H9 (cell line): Measurements from ENCODE around the gene GCNA. TPM values are rescaled to one million over a fixed set of nuclear protein-coding genes. Genes with fewer than 3 reads are reported as not detected.
A peak's percentile ranks its signal among the peaks of the same experiment; 100 is the strongest.

Experiments used
- DNase-seq: peaks from one replicate; pipeline ENCODE4 v3.0.0-alpha.2; 2017
- H2AFZ ChIP-seq: one replicate; pipeline ENCODE4 v1.6.1; 2013; ENCODE audit warnings: mild to moderate bottlenecking, low read length, control low read depth, moderate library complexity
- H2AK5ac ChIP-seq: 2 replicates; pipeline ENCODE4 v1.6.1; 2013; ENCODE audit warnings: low read length, control low read depth, mixed read lengths; ENCODE audit not compliant: insufficient read length
- H2BK120ac ChIP-seq: one replicate; pipeline ENCODE4 v1.6.1; 2013; ENCODE audit warnings: low read depth, mild to moderate bottlenecking, low read length, control low read depth, inconsistent platforms; ENCODE audit not compliant: poor library complexity, severe bottlenecking
- H2BK12ac ChIP-seq: 2 replicates; pipeline ENCODE4 v1.6.1; 2013; ENCODE audit warnings: low read length, control low read depth, mixed read lengths, low read depth; ENCODE audit not compliant: insufficient read length
- H2BK15ac ChIP-seq: 2 replicates; pipeline ENCODE4 v1.6.1; 2013; ENCODE audit warnings: low read depth, low read length, control low read depth
- H2BK20ac ChIP-seq: one replicate; pipeline ENCODE4 v1.6.1; 2013; ENCODE audit warnings: low read depth, mild to moderate bottlenecking, low read length, control low read depth, inconsistent platforms; ENCODE audit not compliant: poor library complexity, severe bottlenecking
- H2BK5ac ChIP-seq: 2 replicates; pipeline ENCODE4 v1.6.1; 2013; ENCODE audit warnings: low read length, control low read depth, mixed read lengths; ENCODE audit not compliant: insufficient read length
- H3K14ac ChIP-seq: 2 replicates; pipeline ENCODE4 v1.6.1; 2013; ENCODE audit warnings: low read length, control low read depth; ENCODE audit not compliant: insufficient read depth
- H3K18ac ChIP-seq: 2 replicates; pipeline ENCODE4 v1.6.1; 2013; ENCODE audit warnings: low read depth, mild to moderate bottlenecking, mixed read lengths, low read length, control low read depth; ENCODE audit not compliant: insufficient read length
- H3K23ac ChIP-seq: 2 replicates; pipeline ENCODE4 v1.6.1; 2013; ENCODE audit warnings: low read length, control low read depth, mixed read lengths, low read depth; ENCODE audit not compliant: insufficient read length
- H3K23me2 ChIP-seq: 2 replicates; pipeline ENCODE4 v1.6.1; 2013; ENCODE audit warnings: low read depth, mild to moderate bottlenecking, mixed read lengths, low read length, control low read depth; ENCODE audit not compliant: insufficient read length, poor library complexity, severe bottlenecking
- H3K27ac ChIP-seq: 2 replicates; pipeline ENCODE4 v1.5.1; 2013; ENCODE audit warnings: low read length, control low read depth, mixed read lengths, low read depth; ENCODE audit not compliant: insufficient read length
- H3K27me3 ChIP-seq: 2 replicates; pipeline ENCODE4 v1.6.1; 2013; ENCODE audit warnings: low read length, control low read depth, inconsistent platforms; ENCODE audit not compliant: insufficient read depth
- H3K4ac ChIP-seq: 2 replicates; pipeline ENCODE4 v1.6.1; 2013; ENCODE audit warnings: low read depth, mild to moderate bottlenecking, control low read depth, inconsistent platforms, low read length, moderate library complexity
- H3K4me1 ChIP-seq: 2 replicates; pipeline ENCODE4 v1.6.1; 2013; ENCODE audit warnings: low read length, control low read depth, inconsistent platforms; ENCODE audit not compliant: insufficient read depth
- H3K4me2 ChIP-seq: 2 replicates; pipeline ENCODE4 v1.6.1; 2013; ENCODE audit warnings: low read length, control low read depth, mixed read lengths; ENCODE audit not compliant: insufficient read length, insufficient read depth
- H3K56ac ChIP-seq: 2 replicates; pipeline ENCODE4 v1.6.1; 2013; ENCODE audit warnings: low read depth, mild to moderate bottlenecking, mixed read lengths, low read length, control low read depth; ENCODE audit not compliant: insufficient read length
- H3K79me1 ChIP-seq: 2 replicates; pipeline ENCODE4 v1.6.1; 2013; ENCODE audit warnings: low read depth, mild to moderate bottlenecking, moderate library complexity, low read length, control low read depth, inconsistent platforms; ENCODE audit not compliant: insufficient read depth, poor library complexity, severe bottlenecking
- H3K79me2 ChIP-seq: 2 replicates; pipeline ENCODE4 v1.6.1; 2013; ENCODE audit warnings: low read length, control low read depth, inconsistent platforms; ENCODE audit not compliant: insufficient read depth
- H3K9ac ChIP-seq: 2 replicates; pipeline ENCODE4 v1.6.1; 2013; ENCODE audit warnings: low read length, control low read depth, mixed read lengths; ENCODE audit not compliant: insufficient read length; ENCODE audit errors: extremely low read depth
- H3K9me3 ChIP-seq: one replicate; pipeline ENCODE4 v1.6.1; 2013; ENCODE audit warnings: low read depth, low read length, inconsistent platforms; ENCODE audit not compliant: control insufficient read depth
- H3T11ph ChIP-seq: one replicate; pipeline ENCODE4 v1.6.1; 2013; ENCODE audit warnings: mild to moderate bottlenecking, low read length, control low read depth, inconsistent platforms
- H4K20me1 ChIP-seq: one replicate; pipeline ENCODE4 v1.6.1; 2013; ENCODE audit not compliant: control insufficient read depth, insufficient read length, insufficient read depth
- H4K5ac ChIP-seq: 2 replicates; pipeline ENCODE4 v1.6.1; 2013; ENCODE audit warnings: low read depth, mild to moderate bottlenecking, mixed read lengths, low read length, control low read depth; ENCODE audit not compliant: insufficient read length
- H4K8ac ChIP-seq: replicated peaks from 2 replicates; pipeline ENCODE4 v1.6.1; 2013; ENCODE audit warnings: low read length, control low read depth, mixed read lengths, low read depth; ENCODE audit not compliant: insufficient read length
- H4K91ac ChIP-seq: 2 replicates; pipeline ENCODE4 v1.6.1; 2013; ENCODE audit warnings: low read depth, mild to moderate bottlenecking, moderate library complexity, mixed read lengths, low read length, control low read depth; ENCODE audit not compliant: insufficient read length
- H3K27ac Mint-ChIP-seq, 3 experiments: 2 replicates in 2 of 3; 3 replicates in 1 of 3; pipeline ENCODE4 v1.8.0; 2020 to 2021; ENCODE audit warnings: mixed read lengths in 3 of 3, mild to moderate bottlenecking in 1 of 3, moderate library complexity in 1 of 3
- H3K27me3 Mint-ChIP-seq: 2 replicates; pipeline ENCODE4 v1.8.0; 2021; ENCODE audit warnings: low read depth, mild to moderate bottlenecking, moderate library complexity, mixed read lengths
- H3K36me3 Mint-ChIP-seq, 3 experiments: 2 replicates in 2 of 3; 3 replicates in 1 of 3; pipeline ENCODE4 v1.8.0; 2020 to 2021; ENCODE audit warnings: low read depth in 3 of 3, mixed read lengths in 3 of 3; ENCODE audit not compliant: insufficient read depth in 1 of 3
- H3K4me1 Mint-ChIP-seq, 2 experiments: 2 replicates each; pipeline ENCODE4 v1.8.0; 2020; ENCODE audit warnings: mixed read lengths in 2 of 2
- H3K4me3 Mint-ChIP-seq, 2 experiments: 2 replicates in 1 of 2; 3 replicates in 1 of 2; pipeline ENCODE4 v1.8.0; 2020 to 2021; ENCODE audit warnings: mild to moderate bottlenecking in 2 of 2, mixed read lengths in 2 of 2, moderate library complexity in 1 of 2
- H3K9me3 Mint-ChIP-seq, 2 experiments: 2 replicates in 1 of 2; 3 replicates in 1 of 2; pipeline ENCODE4 v1.8.0; 2020; ENCODE audit warnings: mild to moderate bottlenecking in 2 of 2, mixed read lengths in 2 of 2, moderate library complexity in 1 of 2
- CTCF ChIP-seq: fragments of 200-600 bp; sonication (generic); conservative IDR thresholded peaks from 3 replicates; pipeline ENCODE4 v1.8.0; 2021; ENCODE audit warnings: antibody characterized with exemption, mild to moderate bottlenecking
- WGBS: extraction: QIAGEN DNeasy Blood & Tissue Kit; methylation state at CpG from one replicate; pipeline ENCODE4 v1.1.7; 2013; ENCODE audit warnings: missing lambda C conversion rate, low lambda C conversion rate, mixed read lengths; ENCODE audit not compliant: insufficient read length; ENCODE audit errors: extremely low coverage; 5-methylcytosine and 5-hydroxymethylcytosine counted together
- total RNA-seq: library from RNA; stranded (reverse); gene quantifications from 2 replicates; pipeline ENCODE4 v1.2.1, GENCODE V29; 2021

The GCNA gene
- total RNA-seq, 1 experiment from 2014 or later: 0.96 TPM

- Mint-ChIP-seq H3K27ac (peak within 1 kb of the TSS; percentile 88 to 99 (median 97)), H3K9me3 (peaks cover 74 to 77% of the 10 kb centered on the region in 2 experiments), H3K4me3 (peak within 1 kb of the TSS; percentile 92 to 95), H3K4me1 (peaks cover 10 to 24% of the 10 kb centered on the region in 2 experiments), H3K27me3 (peaks cover 2% of the 10 kb centered on the region), H3K36me3 (peaks cover 9 to 43% (median 29%) of the 10 kb centered on the region in 3 experiments)
- Histone ChIP-seq H2BK12ac (no peak within 1 kb of the TSS), H4K8ac (no peak within 1 kb of the TSS), H3K9me3 (peaks cover 36% of the 10 kb centered on the region), H3K79me2 (peaks cover 33% of the 10 kb centered on the region; the same call in 1 of the 2 replicates), H3K4ac (no peak within 1 kb of the TSS), H2BK5ac (peak within 1 kb of the TSS; percentile 83), H2BK120ac (no peak within 1 kb of the TSS), H3K23ac (no peak within 1 kb of the TSS), H2BK20ac (no peak within 1 kb of the TSS), H3K79me1 (no peaks in the 10 kb centered on the region), H3K23me2 (peaks cover 8% of the 10 kb centered on the region), H3K14ac (peak within 1 kb of the TSS; percentile 76), H2AK5ac (no peak within 1 kb of the TSS), H3T11ph (no peak within 1 kb of the TSS), H3K56ac (peak within 1 kb of the TSS; percentile 76), H3K9ac (peak within 1 kb of the TSS; percentile 94), H3K4me2 (peak within 1 kb of the TSS; percentile 65), H4K20me1 (no peaks in the 10 kb centered on the region), H3K27me3 (no peaks in the 10 kb centered on the region), H3K18ac (peak within 1 kb of the TSS; percentile 65), H2AFZ (no peak within 1 kb of the TSS), H3K4me1 (no peaks in the 10 kb centered on the region; the same call in none of the 2 replicates), H3K27ac (peak within 1 kb of the TSS; percentile 12), H4K5ac (peak within 1 kb of the TSS; percentile 94), H4K91ac (peak within 1 kb of the TSS; percentile 20), H2BK15ac (peak within 1 kb of the TSS; percentile 2; the same call in 1 of the 2 replicates)
- no CpG with 5 or more reads among the region's 47 CpGs for WGBS
- peak; percentile 95 for DNase-seq
- no peak for TF ChIP-seq CTCF
Observed at GRCh38 chrX:71532753-71533425, 45.3 kb upstream of the GCNA start, which contains the start of gene OGT. Gene OGT, plus strand, starts transcription at chrX:71533104. Its CDS starts 196 bp downstream, at chrX:71533300.
